Measurements from ENCODE around the gene SMIM28.

DNA sequence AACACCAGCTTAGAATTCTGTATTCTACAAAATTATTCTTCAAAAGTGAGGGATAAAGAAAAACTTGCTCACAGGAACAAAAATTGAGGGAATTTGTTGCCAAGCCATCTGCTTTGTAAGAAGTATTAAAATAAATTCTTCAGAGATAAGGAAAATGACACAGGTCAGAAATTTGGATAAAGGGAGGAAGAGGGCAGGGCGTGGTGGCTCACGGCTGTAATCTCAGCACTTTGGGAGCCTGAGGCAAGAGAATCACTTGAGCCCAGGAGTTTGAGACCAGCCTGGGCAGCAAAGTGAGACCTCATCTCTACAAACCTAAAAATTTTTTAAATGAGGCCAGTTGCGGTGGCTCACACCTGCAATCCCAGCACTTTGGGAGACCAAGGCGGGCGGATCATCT lies 11.8 kb downstream of the SMIM28 start:
- TF ChIP-seq BACH2 (CRISPR knock-in tag; IDR thresholded peaks at IDR 0.05; ENCODE audit: borderline replicate concordance) (no peak), PATZ1 (CRISPR knock-in tag; IDR thresholded peaks at IDR 0.05; ENCODE audit: borderline replicate concordance) (no peak), OSR1 (CRISPR knock-in tag; IDR thresholded peaks at IDR 0.05) (no peak), SNAI2 (CRISPR knock-in tag; IDR thresholded peaks at IDR 0.05) (no peak), ISL1 (CRISPR knock-in tag; IDR thresholded peaks at IDR 0.05) (no peak), ESRRG (CRISPR knock-in tag; IDR thresholded peaks at IDR 0.05) (no peak), GLIS3 (CRISPR knock-in tag; IDR thresholded peaks at IDR 0.05) (no peak), ZFP30 (CRISPR knock-in tag; IDR thresholded peaks at IDR 0.05) (no peak)
- TF ChIP-seq, protein P1, sequence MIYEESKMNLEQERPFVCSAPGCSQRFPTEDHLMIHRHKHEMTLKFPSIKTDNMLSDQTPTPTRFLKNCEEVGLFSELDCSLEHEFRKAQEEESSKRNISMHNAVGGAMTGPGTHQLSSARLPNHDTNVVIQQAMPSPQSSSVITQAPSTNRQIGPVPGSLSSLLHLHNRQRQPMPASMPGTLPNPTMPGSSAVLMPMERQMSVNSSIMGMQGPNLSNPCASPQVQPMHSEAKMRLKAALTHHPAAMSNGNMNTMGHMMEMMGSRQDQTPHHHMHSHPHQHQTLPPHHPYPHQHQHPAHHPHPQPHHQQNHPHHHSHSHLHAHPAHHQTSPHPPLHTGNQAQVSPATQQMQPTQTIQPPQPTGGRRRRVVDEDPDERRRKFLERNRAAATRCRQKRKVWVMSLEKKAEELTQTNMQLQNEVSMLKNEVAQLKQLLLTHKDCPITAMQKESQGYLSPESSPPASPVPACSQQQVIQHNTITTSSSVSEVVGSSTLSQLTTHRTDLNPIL (CRISPR knock-in tag; IDR thresholded peaks at IDR 0.05; ENCODE audit: low read depth): no peak
